OCI-LY7 (cell line): ENCODE measurements around the gene SYNGR1.
"Not testable (repeated sequence)": the region's sequence is repeated elsewhere in the genome, so short reads cannot be mapped to it uniquely, and the experiment has no call there.

Source experiments
- CTCF ChIP-seq: fragments of 200-600 bp; sonication (generic); conservative IDR thresholded peaks from 2 replicates; pipeline ENCODE4 v1.5.1; 2014; ENCODE audit warnings: mild to moderate bottlenecking, antibody characterized with exemption, low read length, moderate library complexity, mixed read lengths
- EZH2phosphoT487 ChIP-seq: fragments of 200-600 bp; sonication (generic); IDR thresholded peaks from 2 replicates; pipeline ENCODE4 v1.6.1; 2018; ENCODE audit warnings: low read depth, borderline replicate concordance, mild to moderate bottlenecking, mixed run types, antibody characterized with exemption, low read length, moderate library complexity, mixed read lengths

- TF ChIP-seq CTCF, EZH2phosphoT487: not testable (repeated sequence)
Measured at GRCh38 chr22:39413204-39413603, 63.4 kb downstream of the SYNGR1 start.
